WERI-Rb-1 (cell line): ENCODE data around the gene LNPK.

Experiments
- DNase-seq: peaks from one replicate; pipeline ENCODE4 v3.0.0-alpha.2; 2020
- H3K27ac ChIP-seq: fragments of 250-450 bp; sonication (Bioruptor Pico); 2 replicates; pipeline ENCODE4 v1.5.1; 2020; ENCODE audit warnings: mild to moderate bottlenecking, moderate library complexity
- H3K27me3 ChIP-seq: fragments of 250-450 bp; sonication (Bioruptor Pico); 2 replicates; pipeline ENCODE4 v1.5.1; 2021; ENCODE audit warnings: mild to moderate bottlenecking, low read depth, moderate library complexity; ENCODE audit not compliant: insufficient read depth, severe bottlenecking
- H3K36me3 ChIP-seq: fragments of 250-450 bp; sonication (Bioruptor Pico); 2 replicates; pipeline ENCODE4 v1.5.1; 2020; ENCODE audit warnings: mild to moderate bottlenecking, moderate library complexity
- H3K4me3 ChIP-seq: 2 replicates; pipeline ENCODE4 v1.5.1; 2011; ENCODE audit warnings: low read depth, mild to moderate bottlenecking, control low read depth, low read length
- H3K9me3 ChIP-seq: fragments of 250-450 bp; sonication (Bioruptor Pico); 2 replicates; pipeline ENCODE4 v1.5.1; 2021; ENCODE audit warnings: mild to moderate bottlenecking, moderate library complexity; ENCODE audit not compliant: severe bottlenecking
- TF ChIP-seq, protein P1 (sequence below): IDR thresholded peaks from 2 replicates; pipeline ENCODE4 v1.5.1; 2011; ENCODE audit warnings: low read depth, mild to moderate bottlenecking, control low read depth, inconsistent platforms, low read length

Gene LNPK

GRCh38 chr2:175883586-175884194, 118.4 kb downstream of the LNPK start:
- TF ChIP-seq, protein P1, sequence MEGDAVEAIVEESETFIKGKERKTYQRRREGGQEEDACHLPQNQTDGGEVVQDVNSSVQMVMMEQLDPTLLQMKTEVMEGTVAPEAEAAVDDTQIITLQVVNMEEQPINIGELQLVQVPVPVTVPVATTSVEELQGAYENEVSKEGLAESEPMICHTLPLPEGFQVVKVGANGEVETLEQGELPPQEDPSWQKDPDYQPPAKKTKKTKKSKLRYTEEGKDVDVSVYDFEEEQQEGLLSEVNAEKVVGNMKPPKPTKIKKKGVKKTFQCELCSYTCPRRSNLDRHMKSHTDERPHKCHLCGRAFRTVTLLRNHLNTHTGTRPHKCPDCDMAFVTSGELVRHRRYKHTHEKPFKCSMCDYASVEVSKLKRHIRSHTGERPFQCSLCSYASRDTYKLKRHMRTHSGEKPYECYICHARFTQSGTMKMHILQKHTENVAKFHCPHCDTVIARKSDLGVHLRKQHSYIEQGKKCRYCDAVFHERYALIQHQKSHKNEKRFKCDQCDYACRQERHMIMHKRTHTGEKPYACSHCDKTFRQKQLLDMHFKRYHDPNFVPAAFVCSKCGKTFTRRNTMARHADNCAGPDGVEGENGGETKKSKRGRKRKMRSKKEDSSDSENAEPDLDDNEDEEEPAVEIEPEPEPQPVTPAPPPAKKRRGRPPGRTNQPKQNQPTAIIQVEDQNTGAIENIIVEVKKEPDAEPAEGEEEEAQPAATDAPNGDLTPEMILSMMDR = no peak
- no peak overlapping the region for H3K27ac ChIP-seq
- H3K27me3 ChIP-seq = peaks cover 57% of the 10 kb centered on the region
- no peak for DNase-seq
- no peaks in the 10 kb centered on the region for H3K9me3 ChIP-seq
- no peaks in the 10 kb centered on the region for H3K36me3 ChIP-seq
- no peak overlapping the region for H3K4me3 ChIP-seq

GRCh38 chr2:175879679-175880078, 122.4 kb downstream of the LNPK start:
- H3K27ac ChIP-seq = no peak overlapping the region
- H3K36me3 ChIP-seq = no peaks in the 10 kb centered on the region
- no peaks in the 10 kb centered on the region for H3K9me3 ChIP-seq
- TF ChIP-seq, protein P1 = no peak
- DNase-seq = no peak
- no peak overlapping the region for H3K4me3 ChIP-seq
- peaks cover 49% of the 10 kb centered on the region for H3K27me3 ChIP-seq

GRCh38 chr2:175877845-175878544, 124.1 kb downstream of the LNPK start:
- TF ChIP-seq, protein P1 = no peak
- no peaks in the 10 kb centered on the region for H3K36me3 ChIP-seq
- H3K27me3 ChIP-seq = peaks cover 45% of the 10 kb centered on the region
- no peak overlapping the region for H3K27ac ChIP-seq
- no peak overlapping the region for H3K4me3 ChIP-seq
- H3K9me3 ChIP-seq = no peaks in the 10 kb centered on the region
- no peak for DNase-seq

DNA sequence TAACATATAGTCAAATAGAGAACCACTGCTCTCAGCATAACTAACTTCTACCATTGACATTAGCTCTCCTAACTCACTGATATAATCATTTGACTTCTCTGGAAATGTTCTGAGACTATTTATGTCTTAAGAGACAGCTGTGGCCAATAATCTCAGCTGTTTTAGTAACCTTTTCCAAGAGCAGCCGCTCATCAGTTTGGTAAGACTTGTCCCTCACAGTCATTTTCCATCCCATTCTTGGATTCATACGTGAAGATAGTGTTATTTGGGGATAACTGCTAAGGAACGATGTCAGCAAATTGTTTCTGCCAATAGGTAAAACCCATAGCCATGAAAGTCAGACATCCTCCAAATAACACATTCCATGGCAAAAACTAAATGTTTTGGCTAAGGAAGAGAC, 127.8 kb downstream of the LNPK start:
- Histone ChIP-seq H3K27ac (no peak overlapping the region), H3K27me3 (peaks cover 55% of the 10 kb centered on the region), H3K36me3 (no peaks in the 10 kb centered on the region), H3K9me3 (no peaks in the 10 kb centered on the region), H3K4me3 (no peak overlapping the region)
- TF ChIP-seq, protein P1 = no peak
- no peak for DNase-seq
